DMS114 treated with DMSO at 0.1 percent for 48 hours (cell line): Measurements from ENCODE around the gene IL5RA.

ENCODE experiments used
- DNase-seq: peaks from one replicate; lab custom pipeline; 2025; ENCODE audit not compliant: unreplicated experiment; lab: John Stamatoyannopoulos, UW

The IL5RA gene

GRCh38 chr3:3066910-3067309 is 43.3 kb downstream of the IL5RA start:
- no peak for DNase-seq

DNA sequence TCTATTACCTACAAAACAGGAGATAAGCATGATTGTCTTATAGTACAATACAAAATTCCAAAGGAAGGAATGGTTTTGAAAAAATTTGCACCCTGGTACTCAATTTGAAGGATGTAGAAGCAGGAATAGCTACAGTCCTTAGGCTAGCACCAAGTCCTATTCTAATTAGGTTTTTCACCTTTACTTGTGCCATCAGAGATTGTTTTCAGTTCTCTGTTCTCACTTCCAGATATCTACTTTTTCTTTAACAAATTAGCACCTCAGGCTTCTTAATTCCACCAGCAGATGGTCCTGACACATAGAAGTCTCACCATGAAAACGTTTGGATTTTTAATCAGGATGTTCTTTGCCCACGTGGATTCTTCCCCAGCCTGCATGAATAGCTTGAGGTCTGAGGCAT is 43.8 kb downstream of the IL5RA start:
- no peak for DNase-seq

DNA sequence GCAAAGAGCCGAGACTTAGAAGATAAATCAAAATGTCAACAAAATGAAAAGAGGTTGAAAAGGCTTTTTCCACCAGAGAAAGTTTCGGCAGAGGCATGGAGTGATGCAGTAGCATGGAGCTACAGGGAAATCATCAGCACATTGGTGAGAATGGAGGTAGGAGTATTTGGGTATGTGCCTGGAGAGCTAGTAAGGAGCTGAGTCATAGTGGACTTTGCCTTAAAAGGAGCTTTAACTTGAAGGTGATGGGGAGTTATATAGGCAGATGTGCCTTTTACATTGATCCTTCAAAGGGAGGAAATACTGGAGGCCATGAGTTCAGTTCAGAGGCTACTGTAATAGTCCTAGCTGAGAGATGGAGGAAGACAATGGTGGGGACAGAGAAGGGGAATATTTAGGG is 44.3 kb downstream of the IL5RA start:
- DNase-seq, result no peak

GRCh38 chr3:3064297-3064696 is 45.9 kb downstream of the IL5RA start:
- no peak for DNase-seq

- DNase-seq, result no peak
These were observed 50.5 kb downstream of the IL5RA start for GRCh38 chr3:3059645-3060044.

DNA sequence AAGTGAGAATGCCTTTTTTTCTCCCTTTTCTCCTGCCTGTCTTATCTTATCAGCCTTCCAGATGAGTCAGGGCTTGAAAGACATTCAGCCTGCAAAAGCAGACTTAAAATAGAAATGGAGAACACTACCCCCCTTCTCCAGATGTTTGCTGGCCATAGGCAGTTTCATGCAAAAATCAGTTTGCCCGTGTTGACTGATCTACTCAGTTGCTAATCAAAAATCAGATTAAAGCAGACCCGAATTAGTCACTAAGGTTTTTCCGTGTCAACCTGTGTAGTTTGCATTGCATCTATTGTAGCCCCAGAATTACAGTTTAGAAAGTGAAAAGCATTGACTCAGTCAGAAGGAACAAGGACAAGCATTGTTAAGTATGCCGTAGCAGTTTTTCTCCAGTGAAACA is 56.2 kb downstream of the IL5RA start:
- no peak for DNase-seq

GRCh38 chr3:3038201-3038991 is 71.8 kb downstream of the IL5RA start:
- DNase-seq, result no peak

DNA sequence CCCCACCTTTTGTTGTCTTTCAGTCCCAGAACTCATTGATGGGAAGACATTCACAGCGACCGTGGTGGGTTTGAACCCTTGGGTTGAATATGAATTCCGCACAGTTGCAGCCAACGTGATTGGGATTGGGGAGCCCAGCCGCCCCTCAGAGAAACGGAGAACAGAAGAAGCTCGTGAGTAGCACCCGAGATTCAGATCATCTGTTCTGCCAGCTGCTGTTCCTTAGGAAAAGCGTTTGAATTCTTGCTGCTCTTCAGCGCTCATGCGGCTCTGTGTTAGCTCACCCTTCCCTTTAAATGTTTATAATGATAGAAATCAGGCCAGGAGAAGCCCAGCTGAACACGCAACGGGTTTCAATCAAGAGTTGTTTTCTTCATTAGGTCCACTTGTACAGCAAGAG is 73.0 kb downstream of the IL5RA start:
- DNase-seq, result no peak

GRCh38 chr3:3031326-3031725 is 78.8 kb downstream of the IL5RA start:
- DNase-seq, result no peak

DNA sequence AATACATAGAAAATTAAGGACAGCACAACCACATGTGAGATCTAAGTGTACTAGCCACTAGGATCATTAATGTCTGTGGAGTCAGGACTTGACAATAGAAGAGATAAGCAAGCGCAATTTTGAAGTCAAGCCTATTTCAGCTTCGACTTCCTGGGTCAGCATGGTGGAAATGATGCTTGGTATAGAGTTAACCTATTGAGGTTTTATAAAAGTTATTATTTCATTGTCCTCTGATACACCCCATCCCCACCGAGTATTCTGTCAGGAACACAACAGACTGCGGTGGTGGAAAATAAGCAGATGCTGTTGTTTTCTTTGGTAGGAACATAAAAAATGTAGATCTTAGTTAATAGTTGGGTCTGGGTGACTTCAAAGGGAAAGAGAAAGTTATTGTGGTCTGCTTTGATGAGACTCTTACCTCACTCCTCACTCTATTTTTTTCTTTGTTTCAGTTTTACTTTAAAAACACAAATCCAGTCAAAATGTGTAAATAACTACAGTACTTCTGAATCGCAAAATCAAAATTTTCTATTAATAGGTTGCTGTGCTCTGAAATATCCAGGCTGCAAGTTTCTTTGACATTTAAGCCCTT is 82.1 kb downstream of the IL5RA start:
- DNase-seq, result no peak

- DNase-seq, result no peak
These were observed 86.9 kb downstream of the IL5RA start for GRCh38 chr3:3023111-3023745.

DNA sequence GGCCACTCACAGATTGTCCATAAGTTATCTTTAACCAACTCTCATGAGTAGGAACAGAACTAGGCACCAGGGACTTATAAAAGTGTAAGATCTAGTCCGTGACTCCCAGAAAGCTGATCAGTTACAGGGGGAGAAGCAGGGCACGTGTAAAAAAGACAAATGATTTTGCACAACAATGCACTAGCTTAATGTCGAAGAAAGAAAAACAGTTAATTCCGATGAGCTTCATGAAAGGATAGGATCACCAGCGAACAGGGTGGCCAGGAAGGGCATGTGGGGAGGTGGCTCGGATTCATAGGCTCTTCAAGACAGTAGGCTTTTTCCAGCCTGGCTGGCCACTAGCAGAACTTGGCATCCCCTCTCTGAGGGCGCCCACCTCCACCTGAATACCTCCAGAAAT is 90.0 kb downstream of the IL5RA start:
- DNase-seq, result no peak
